ENCODE results near the gene DPEP2. TPM values are rescaled to one million over a fixed set of nuclear protein-coding genes. Genes with fewer than 3 reads are reported as not detected.

Gene DPEP2
- total and polyA plus RNA-seq, 2 experiments from 2014 or later: not detected

DNA sequence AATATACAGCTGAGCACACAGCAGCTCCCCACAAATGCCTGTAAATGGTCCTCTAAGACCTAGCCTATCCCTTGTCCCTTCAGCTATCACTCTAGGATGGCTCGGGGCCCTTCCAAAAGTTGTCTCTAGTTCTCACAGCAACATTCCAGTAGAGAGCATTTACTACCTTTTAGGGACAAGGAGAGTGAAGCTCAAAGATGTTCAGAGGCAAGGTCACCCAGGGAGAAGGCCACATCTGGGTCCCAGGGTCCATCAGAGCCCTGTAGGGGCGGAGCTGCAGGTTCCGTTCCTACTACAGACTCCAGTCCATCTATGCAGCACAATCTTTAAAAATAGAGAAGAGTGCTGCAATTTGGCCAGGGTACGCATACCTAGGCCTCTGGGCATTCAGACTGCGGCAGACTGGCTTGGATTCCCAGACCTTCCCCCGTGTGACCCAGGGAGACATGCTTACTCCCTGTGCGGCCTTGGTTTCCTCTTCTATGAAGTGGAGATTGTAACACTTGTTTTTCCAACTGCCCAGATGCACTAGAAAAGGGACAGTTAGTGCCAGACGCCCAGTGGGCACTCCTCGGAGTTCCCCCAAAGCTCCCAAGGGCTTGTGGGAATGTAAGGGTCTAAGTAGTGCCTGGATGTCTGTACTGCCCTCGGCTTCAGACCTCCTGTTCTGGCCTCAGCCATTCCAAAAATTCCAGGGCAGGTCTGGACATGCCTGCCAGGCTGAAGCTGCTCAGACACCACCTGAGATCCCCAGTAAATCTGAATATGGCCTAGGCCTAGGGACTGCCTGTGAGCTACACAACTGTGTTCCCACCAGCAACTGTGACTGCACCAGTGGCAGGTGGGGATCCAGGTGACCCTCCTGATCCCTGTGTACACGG is 33.4 kb downstream of the DPEP2 start (continued):
- TF ChIP-seq, protein P1, sequence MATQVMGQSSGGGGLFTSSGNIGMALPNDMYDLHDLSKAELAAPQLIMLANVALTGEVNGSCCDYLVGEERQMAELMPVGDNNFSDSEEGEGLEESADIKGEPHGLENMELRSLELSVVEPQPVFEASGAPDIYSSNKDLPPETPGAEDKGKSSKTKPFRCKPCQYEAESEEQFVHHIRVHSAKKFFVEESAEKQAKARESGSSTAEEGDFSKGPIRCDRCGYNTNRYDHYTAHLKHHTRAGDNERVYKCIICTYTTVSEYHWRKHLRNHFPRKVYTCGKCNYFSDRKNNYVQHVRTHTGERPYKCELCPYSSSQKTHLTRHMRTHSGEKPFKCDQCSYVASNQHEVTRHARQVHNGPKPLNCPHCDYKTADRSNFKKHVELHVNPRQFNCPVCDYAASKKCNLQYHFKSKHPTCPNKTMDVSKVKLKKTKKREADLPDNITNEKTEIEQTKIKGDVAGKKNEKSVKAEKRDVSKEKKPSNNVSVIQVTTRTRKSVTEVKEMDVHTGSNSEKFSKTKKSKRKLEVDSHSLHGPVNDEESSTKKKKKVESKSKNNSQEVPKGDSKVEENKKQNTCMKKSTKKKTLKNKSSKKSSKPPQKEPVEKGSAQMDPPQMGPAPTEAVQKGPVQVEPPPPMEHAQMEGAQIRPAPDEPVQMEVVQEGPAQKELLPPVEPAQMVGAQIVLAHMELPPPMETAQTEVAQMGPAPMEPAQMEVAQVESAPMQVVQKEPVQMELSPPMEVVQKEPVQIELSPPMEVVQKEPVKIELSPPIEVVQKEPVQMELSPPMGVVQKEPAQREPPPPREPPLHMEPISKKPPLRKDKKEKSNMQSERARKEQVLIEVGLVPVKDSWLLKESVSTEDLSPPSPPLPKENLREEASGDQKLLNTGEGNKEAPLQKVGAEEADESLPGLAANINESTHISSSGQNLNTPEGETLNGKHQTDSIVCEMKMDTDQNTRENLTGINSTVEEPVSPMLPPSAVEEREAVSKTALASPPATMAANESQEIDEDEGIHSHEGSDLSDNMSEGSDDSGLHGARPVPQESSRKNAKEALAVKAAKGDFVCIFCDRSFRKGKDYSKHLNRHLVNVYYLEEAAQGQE (IDR thresholded peaks at IDR 0.05; ENCODE audit: unreplicated experiment): no peak
- TF ChIP-seq EZH2 (IDR thresholded peaks at IDR 0.05; ENCODE audit: low read depth, unreplicated experiment) (no peak), EZH2phosphoT487 (IDR thresholded peaks at IDR 0.05; ENCODE audit: unreplicated experiment) (no peak)

DNA sequence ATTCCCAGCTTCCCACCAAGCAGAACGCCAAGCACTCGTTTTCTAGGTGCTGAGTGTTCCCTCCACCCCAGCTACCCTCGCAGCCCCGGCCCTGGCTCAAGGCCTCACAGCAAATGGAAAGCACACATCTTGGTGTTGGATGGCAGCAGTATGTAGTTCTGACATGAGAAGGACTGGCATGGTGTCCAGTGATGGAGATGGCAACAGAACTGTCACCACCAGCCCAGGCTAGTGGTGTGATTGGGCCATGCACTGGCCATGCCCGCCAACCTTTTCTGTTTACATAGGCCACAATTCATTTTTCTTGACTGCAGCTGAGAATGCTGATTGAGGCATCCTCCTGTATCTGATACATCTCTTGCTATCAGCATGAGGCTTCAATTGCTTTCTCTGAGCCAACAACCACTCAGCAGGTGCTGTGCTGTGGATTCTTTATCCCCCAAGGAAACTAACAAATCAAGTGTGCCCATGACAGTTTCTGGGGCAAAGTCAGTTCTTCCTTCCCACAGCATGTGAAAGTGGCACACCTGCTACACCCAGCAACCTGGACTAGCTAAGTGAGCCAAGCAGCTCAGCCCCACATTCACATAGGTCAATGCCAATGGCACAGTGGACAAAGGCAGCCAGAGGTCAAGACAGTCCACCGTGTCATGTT is 34.7 kb downstream of the DPEP2 start:
- H3K36me3 Mint-ChIP-seq (ENCODE audit: low read depth): peaks cover 20% of the 10 kb centered on the region
- no peak overlapping the region for H3K4me3 Mint-ChIP-seq
- H3K4me1 ChIP-seq (ENCODE audit: insufficient read depth): peaks cover 38% of the 10 kb centered on the region
- peaks cover 13% of the 10 kb centered on the region for H3K27me3 Mint-ChIP-seq (ENCODE audit: insufficient read depth, low read depth, poor library complexity)
- H4K20me1 ChIP-seq (replicated peaks; ENCODE audit: insufficient read depth): peaks cover 25% of the 10 kb centered on the region
- no peaks in the 10 kb centered on the region for H3K27me3 ChIP-seq (ENCODE audit: insufficient read depth)
- H3K79me2 ChIP-seq (replicated peaks; ENCODE audit: insufficient read depth): peaks cover 42% of the 10 kb centered on the region
- H3K36me3 ChIP-seq (ENCODE audit: insufficient read depth): peaks cover 4% of the 10 kb centered on the region
- TF ChIP-seq STAT1 (IDR thresholded peaks at IDR 0.05; ENCODE audit: unreplicated experiment): no peak
- no peak for TF ChIP-seq JUNB (IDR thresholded peaks at IDR 0.05; ENCODE audit: unreplicated experiment)
- TF ChIP-seq, protein P1 (IDR thresholded peaks at IDR 0.05; ENCODE audit: unreplicated experiment): no peak
- H3K9me2 ChIP-seq (ENCODE audit: insufficient read depth): no peaks in the 10 kb centered on the region
- H3K4me3 ChIP-seq: no peak overlapping the region
- H2AFZ ChIP-seq: no peak overlapping the region
- peaks cover 41% of the 10 kb centered on the region for H3K4me1 Mint-ChIP-seq
- H3K27ac Mint-ChIP-seq: no peak overlapping the region
- H3F3A ChIP-seq (replicated peaks; ENCODE audit: low read depth): 0 out of 2 replicates have a peak, but pooled peaks cover 19% of the 10 kb centered on the region
- H3K9me3 Mint-ChIP-seq: no peaks in the 10 kb centered on the region; the same call in 2 of the 3 replicates
- H3K4me2 ChIP-seq: peak overlapping the region; percentile 66
- H3K27ac ChIP-seq (ENCODE audit: low read depth): peak overlapping the region; percentile 3; the same call in 1 of the 2 replicates
- ATAC-seq: no peak
- DNase-seq (ENCODE audit: low spot score): no peak

All from GM23338 (cell line).